ENCODE measurements around the gene REC8. TPM values are rescaled to one million over a fixed set of nuclear protein-coding genes. Genes with fewer than 3 reads are reported as not detected.

Gene REC8
- total RNA-seq, 1 experiment from 2014 or later, result 9.8 TPM

GRCh38 chr14:24190416-24190815 is 18.5 kb downstream of the REC8 start:
- no peak overlapping the region for H3K27ac ChIP-seq (ENCODE audit: low read length)
- in situ Hi-C loops (cut with HindIII; ENCODE audit: low pct_unique_long_range_greater_than_20kb, low sequenced_read_pairs), result no loop called here
- H3K27me3 ChIP-seq (ENCODE audit: control insufficient read depth, insufficient read depth, low read length), result no peaks in the 10 kb centered on the region
- no peak for DNase-seq (ENCODE audit: low read depth, low spot score)
- no TSS peak for BruUV-seq (replicated peaks)
- ChIA-PET CTCF (no interaction called here), POLR2A (no interaction called here)
- TF ChIP-seq POLR2AphosphoS5 (IDR thresholded peaks at IDR 0.05; ENCODE audit: low read depth, low read length) (no peak), CTCF (IDR thresholded peaks at IDR 0.05) (no peak), REST (IDR thresholded peaks at IDR 0.05; ENCODE audit: insufficient read depth in 1 of 2, low read depth in 2 of 2, low read length in 1 of 2) (no peak), TCF7L2 (IDR thresholded peaks at IDR 0.05; ENCODE audit: low read depth, low read length) (no peak), SIN3A (IDR thresholded peaks at IDR 0.05; ENCODE audit: borderline replicate concordance, insufficient read depth, low read depth, low read length) (no peak)
- no peak for ATAC-seq
- intact Hi-C loops (cut with micrococcal nuclease; ENCODE audit: unreplicated experiment), result no loop called here
- H3K36me3 ChIP-seq (ENCODE audit: control insufficient read depth, insufficient read depth, low read length), result peaks cover under 1% of the 10 kb centered on the region; the same call in 1 of the 2 replicates
- no peak overlapping the region for H3K4me3 ChIP-seq (ENCODE audit: low read depth in 2 of 2, low read length in 2 of 2)
- H3K9me3 ChIP-seq (ENCODE audit: control insufficient read depth, insufficient read depth, low read depth, low read length), result no peaks in the 10 kb centered on the region
- peaks cover 10% of the 10 kb centered on the region; the same call in 1 of the 2 replicates for H3K4me1 ChIP-seq (ENCODE audit: control insufficient read depth, insufficient read depth, low read length)

- Histone ChIP-seq H3K4me3 (ENCODE audit: low read depth in 2 of 2, low read length in 2 of 2) (no peak overlapping the region), H3K27me3 (ENCODE audit: control insufficient read depth, insufficient read depth, low read length) (no peaks in the 10 kb centered on the region), H3K4me1 (ENCODE audit: control insufficient read depth, insufficient read depth, low read length) (peaks cover 8% of the 10 kb centered on the region), H3K27ac (ENCODE audit: low read length) (no peak overlapping the region), H3K36me3 (ENCODE audit: control insufficient read depth, insufficient read depth, low read length) (peaks cover 4% of the 10 kb centered on the region), H3K9me3 (ENCODE audit: control insufficient read depth, insufficient read depth, low read depth, low read length) (no peaks in the 10 kb centered on the region)
- intact Hi-C loops (cut with micrococcal nuclease; ENCODE audit: unreplicated experiment), result no loop called here
- CTCF ChIA-PET, result no interaction called here
- TF ChIP-seq POLR2AphosphoS5 (IDR thresholded peaks at IDR 0.05; ENCODE audit: low read depth, low read length) (no peak), REST (IDR thresholded peaks at IDR 0.05; ENCODE audit: insufficient read depth in 1 of 2, low read depth in 2 of 2, low read length in 1 of 2) (no peak), TCF7L2 (IDR thresholded peaks at IDR 0.05; ENCODE audit: low read depth, low read length) (no peak), SIN3A (IDR thresholded peaks at IDR 0.05; ENCODE audit: borderline replicate concordance, insufficient read depth, low read depth, low read length) (no peak), CTCF (IDR thresholded peaks at IDR 0.05) (no peak)
- BruUV-seq (replicated peaks), result no TSS peak
- in situ Hi-C loops (cut with HindIII; ENCODE audit: low pct_unique_long_range_greater_than_20kb, low sequenced_read_pairs), result no loop called here
- POLR2A ChIA-PET, result no interaction called here
- no peak for ATAC-seq
- DNase-seq (ENCODE audit: low read depth, low spot score), result no peak
Measured at GRCh38 chr14:24192933-24193332, 21.1 kb downstream of the REC8 start.
